KMS-11 (cell line): ENCODE data around the gene TEDC1.

ENCODE experiments used
- H2AFZ ChIP-seq: fragments of 200-600 bp; sonication (generic); 2 replicates; pipeline ENCODE4 v1.6.1; 2016; ENCODE audit warnings: antibody characterized with exemption, mixed run types, low read depth
- H3K27ac ChIP-seq: fragments of 200-600 bp; sonication (generic); 2 replicates; pipeline ENCODE4 v1.6.1; 2016; ENCODE audit warnings: mild to moderate bottlenecking, mixed run types
- H3K27me3 ChIP-seq: fragments of 200-600 bp; sonication (generic); 2 replicates; pipeline ENCODE4 v1.6.1; 2017; ENCODE audit warnings: mild to moderate bottlenecking, low read depth, mixed run types, moderate library complexity; ENCODE audit not compliant: insufficient read depth
- H3K36me3 ChIP-seq: fragments of 200-600 bp; sonication (generic); 2 replicates; pipeline ENCODE4 v1.6.1; 2017; ENCODE audit warnings: mild to moderate bottlenecking, mixed run types; ENCODE audit not compliant: insufficient read depth
- H3K4me1 ChIP-seq: fragments of 200-600 bp; sonication (generic); 2 replicates; pipeline ENCODE4 v1.6.1; 2016; ENCODE audit warnings: mild to moderate bottlenecking, low read depth, mixed run types; ENCODE audit not compliant: poor library complexity, severe bottlenecking
- H3K4me2 ChIP-seq: fragments of 200-600 bp; sonication (generic); 2 replicates; pipeline ENCODE4 v1.7.0; 2016; ENCODE audit warnings: mild to moderate bottlenecking, mixed run types
- H3K4me3 ChIP-seq: fragments of 200-600 bp; sonication (generic); IDR thresholded peaks from 2 replicates; pipeline ENCODE4 v1.6.1; 2017; ENCODE audit warnings: low read depth, low read length, mixed read lengths; ENCODE audit not compliant: insufficient read depth
- H3K79me2 ChIP-seq: fragments of 200-600 bp; sonication (generic); 2 replicates; pipeline ENCODE4 v1.6.1; 2016; ENCODE audit warnings: low read depth, mixed run types; ENCODE audit not compliant: insufficient read depth
- H3K9ac ChIP-seq: fragments of 200-600 bp; sonication (generic); 2 replicates; pipeline ENCODE4 v1.6.1; 2016; ENCODE audit warnings: mild to moderate bottlenecking, mixed run types
- H4K20me1 ChIP-seq: fragments of 200-600 bp; sonication (generic); 2 replicates; pipeline ENCODE4 v1.6.1; 2016; ENCODE audit warnings: mild to moderate bottlenecking, mixed run types; ENCODE audit not compliant: insufficient read depth
- TF ChIP-seq, protein P1 (sequence below): fragments of 200-600 bp; sonication (generic); conservative IDR thresholded peaks from 2 replicates; pipeline ENCODE4 v1.6.1; 2017; ENCODE audit warnings: low read depth, mild to moderate bottlenecking, antibody characterized with exemption, low read length, moderate library complexity, mixed read lengths

Gene TEDC1

DNA sequence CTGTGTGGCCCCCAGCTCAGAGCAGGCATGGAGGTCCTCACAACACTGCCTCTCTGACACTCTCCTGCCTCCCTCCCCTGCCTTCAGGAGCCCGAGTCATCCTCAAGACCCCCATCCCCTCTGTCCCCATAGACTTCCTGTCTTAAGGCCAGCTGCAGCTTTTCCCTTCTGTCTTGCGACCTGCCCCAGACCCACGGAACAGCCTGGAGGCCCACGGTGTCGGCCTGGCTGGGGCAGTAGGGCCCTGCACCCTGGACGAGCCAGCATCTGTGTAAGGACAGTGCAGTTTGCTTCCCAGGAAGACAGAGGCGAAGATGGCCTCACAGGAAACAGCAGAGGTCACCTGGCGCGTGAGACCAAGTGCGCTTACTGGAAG, 9.7 kb downstream of the TEDC1 start:
- H3K27me3 ChIP-seq: no peaks in the 10 kb centered on the region; the same call in 1 of the 2 replicates
- H3K4me2 ChIP-seq: no peak overlapping the region
- no peaks in the 10 kb centered on the region for H3K36me3 ChIP-seq
- no peak overlapping the region for H2AFZ ChIP-seq
- H3K27ac ChIP-seq: no peak overlapping the region
- H3K4me1 ChIP-seq: no peaks in the 10 kb centered on the region
- H3K4me3 ChIP-seq: no peak overlapping the region
- TF ChIP-seq, protein P1, sequence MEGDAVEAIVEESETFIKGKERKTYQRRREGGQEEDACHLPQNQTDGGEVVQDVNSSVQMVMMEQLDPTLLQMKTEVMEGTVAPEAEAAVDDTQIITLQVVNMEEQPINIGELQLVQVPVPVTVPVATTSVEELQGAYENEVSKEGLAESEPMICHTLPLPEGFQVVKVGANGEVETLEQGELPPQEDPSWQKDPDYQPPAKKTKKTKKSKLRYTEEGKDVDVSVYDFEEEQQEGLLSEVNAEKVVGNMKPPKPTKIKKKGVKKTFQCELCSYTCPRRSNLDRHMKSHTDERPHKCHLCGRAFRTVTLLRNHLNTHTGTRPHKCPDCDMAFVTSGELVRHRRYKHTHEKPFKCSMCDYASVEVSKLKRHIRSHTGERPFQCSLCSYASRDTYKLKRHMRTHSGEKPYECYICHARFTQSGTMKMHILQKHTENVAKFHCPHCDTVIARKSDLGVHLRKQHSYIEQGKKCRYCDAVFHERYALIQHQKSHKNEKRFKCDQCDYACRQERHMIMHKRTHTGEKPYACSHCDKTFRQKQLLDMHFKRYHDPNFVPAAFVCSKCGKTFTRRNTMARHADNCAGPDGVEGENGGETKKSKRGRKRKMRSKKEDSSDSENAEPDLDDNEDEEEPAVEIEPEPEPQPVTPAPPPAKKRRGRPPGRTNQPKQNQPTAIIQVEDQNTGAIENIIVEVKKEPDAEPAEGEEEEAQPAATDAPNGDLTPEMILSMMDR: no peak
- H3K79me2 ChIP-seq: no peaks in the 10 kb centered on the region
- H3K9ac ChIP-seq: no peak overlapping the region
- no peaks in the 10 kb centered on the region for H4K20me1 ChIP-seq

DNA sequence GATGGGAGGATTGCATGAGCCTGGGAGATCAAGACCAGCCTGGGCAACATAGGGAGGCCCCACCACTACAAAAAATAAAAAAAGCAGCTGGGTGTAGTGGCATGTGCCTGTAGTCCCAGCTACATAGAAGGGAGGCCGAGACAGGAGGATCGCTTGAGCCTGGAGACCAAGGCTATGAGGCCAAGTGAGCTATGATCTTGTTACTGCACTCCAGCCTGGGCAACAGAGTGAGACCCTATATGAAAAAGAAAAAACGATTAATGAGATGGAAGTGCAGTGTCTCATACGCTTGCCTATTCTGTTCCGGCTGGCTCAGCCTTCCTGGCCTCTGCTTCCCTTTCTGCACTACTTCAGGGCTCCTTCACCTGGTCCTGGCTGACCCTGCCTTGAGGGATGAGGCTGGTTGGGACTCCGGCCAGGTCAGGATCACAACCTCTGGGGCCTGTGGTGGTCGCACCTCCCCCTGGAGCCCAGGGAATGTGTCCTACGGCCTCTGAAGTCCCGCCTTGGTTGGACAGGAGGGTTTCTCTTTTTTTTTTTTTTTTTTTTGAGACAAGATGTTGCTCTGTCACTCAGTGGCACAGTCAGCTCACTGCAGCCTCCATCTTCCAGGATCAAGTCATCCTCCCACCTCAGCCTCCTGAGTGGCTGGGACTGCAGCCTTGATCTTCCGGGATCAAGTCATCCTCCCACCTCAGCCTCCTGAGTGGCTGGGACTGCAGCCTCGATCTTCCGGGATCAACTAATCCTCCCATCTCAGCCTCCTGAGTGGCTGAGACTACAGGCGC, 10.7 kb downstream of the TEDC1 start:
- Histone ChIP-seq H3K4me1 (no peaks in the 10 kb centered on the region), H3K27me3 (no peaks in the 10 kb centered on the region; the same call in 1 of the 2 replicates), H3K27ac (no peak overlapping the region), H3K79me2 (no peaks in the 10 kb centered on the region), H3K36me3 (no peaks in the 10 kb centered on the region), H3K9ac (no peak overlapping the region), H2AFZ (no peak overlapping the region), H4K20me1 (no peaks in the 10 kb centered on the region), H3K4me2 (no peak overlapping the region), H3K4me3 (no peak overlapping the region)
- TF ChIP-seq, protein P1: no peak

DNA sequence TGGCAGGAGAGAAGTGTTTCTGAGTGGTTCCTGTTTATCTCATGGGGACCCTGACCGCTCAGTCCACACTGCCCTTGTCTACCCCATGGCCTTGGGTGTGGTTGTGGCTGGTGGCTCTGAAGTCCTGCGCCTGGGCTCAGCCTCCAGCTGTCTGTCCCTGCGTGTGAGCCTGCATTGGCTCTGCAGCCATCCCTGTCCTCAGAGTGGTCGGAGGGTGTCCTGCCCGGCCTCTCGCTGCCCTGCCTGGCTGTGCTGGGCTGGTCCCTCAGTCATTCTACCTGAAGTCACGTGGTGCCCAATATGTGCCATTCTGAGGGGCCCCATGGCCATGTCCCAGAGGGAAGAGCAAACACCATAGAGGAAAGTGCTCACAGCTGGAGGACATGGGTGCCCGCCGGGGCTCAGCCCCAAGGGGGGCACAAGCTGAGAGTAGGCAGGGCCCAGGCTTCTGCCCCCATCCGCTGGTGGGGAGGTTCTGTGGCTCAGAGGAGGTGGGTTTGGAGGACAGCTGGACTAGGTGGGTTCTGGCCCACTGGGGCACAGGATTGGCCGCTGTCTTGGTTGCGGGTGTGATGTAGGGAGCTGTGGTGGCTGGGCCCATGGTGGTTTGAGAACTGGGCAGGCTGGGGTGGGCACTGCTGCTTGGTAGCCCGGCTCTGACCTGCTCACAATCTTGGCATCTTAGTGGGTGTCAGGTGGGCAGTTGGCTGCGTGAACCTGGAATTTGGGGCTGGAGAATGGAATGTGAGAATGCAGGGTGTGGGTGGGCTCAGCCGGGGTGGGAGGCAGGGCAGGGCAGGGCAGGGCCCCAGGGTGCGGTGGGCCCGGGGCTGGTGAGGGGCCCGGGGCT, 11.6 kb downstream of the TEDC1 start:
- Histone ChIP-seq H4K20me1 (no peaks in the 10 kb centered on the region), H2AFZ (no peak overlapping the region), H3K4me3 (no peak overlapping the region), H3K79me2 (no peaks in the 10 kb centered on the region), H3K36me3 (no peaks in the 10 kb centered on the region), H3K27ac (no peak overlapping the region), H3K4me2 (no peak overlapping the region), H3K4me1 (no peaks in the 10 kb centered on the region), H3K27me3 (peaks cover 6% of the 10 kb centered on the region; the same call in 1 of the 2 replicates), H3K9ac (no peak overlapping the region)
- TF ChIP-seq, protein P1: no peak

DNA sequence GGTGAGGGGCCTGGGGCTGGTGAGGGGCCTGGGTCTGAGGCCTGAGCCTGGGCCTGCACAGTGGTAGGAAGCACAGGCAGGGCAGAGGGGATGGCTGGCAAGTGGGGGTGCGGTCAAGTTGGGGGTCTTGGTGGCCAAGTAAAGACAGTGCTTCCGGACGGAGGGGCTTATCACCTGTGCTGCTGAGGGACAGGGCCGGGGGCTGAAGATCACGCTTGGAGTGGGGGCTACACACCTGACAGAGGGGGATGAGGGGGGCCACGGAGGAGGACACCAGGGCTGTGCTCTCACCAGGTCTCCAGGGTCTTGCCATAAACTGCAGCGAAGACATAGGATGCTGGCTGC, 12.2 kb downstream of the TEDC1 start:
- Histone ChIP-seq H4K20me1 (no peaks in the 10 kb centered on the region), H3K27ac (no peak overlapping the region), H3K36me3 (no peaks in the 10 kb centered on the region), H3K4me2 (no peak overlapping the region), H3K27me3 (peaks cover 9% of the 10 kb centered on the region; the same call in 1 of the 2 replicates), H2AFZ (no peak overlapping the region), H3K79me2 (no peaks in the 10 kb centered on the region), H3K4me3 (no peak overlapping the region), H3K9ac (no peak overlapping the region), H3K4me1 (no peaks in the 10 kb centered on the region)
- TF ChIP-seq, protein P1: no peak
